Hematopoietic multipotent progenitor cell treated with erythropoietin and hydrocortisone succinate and interleukin-3 and kit ligand, for 6 days (in vitro differentiated cells): ENCODE measurements around the gene NIT1.

Source experiments
- DNase-seq: peaks from one replicate; pipeline ENCODE4 v3.0.0-alpha.2; 2015

Gene NIT1, protein sequence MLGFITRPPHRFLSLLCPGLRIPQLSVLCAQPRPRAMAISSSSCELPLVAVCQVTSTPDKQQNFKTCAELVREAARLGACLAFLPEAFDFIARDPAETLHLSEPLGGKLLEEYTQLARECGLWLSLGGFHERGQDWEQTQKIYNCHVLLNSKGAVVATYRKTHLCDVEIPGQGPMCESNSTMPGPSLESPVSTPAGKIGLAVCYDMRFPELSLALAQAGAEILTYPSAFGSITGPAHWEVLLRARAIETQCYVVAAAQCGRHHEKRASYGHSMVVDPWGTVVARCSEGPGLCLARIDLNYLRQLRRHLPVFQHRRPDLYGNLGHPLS

DNA sequence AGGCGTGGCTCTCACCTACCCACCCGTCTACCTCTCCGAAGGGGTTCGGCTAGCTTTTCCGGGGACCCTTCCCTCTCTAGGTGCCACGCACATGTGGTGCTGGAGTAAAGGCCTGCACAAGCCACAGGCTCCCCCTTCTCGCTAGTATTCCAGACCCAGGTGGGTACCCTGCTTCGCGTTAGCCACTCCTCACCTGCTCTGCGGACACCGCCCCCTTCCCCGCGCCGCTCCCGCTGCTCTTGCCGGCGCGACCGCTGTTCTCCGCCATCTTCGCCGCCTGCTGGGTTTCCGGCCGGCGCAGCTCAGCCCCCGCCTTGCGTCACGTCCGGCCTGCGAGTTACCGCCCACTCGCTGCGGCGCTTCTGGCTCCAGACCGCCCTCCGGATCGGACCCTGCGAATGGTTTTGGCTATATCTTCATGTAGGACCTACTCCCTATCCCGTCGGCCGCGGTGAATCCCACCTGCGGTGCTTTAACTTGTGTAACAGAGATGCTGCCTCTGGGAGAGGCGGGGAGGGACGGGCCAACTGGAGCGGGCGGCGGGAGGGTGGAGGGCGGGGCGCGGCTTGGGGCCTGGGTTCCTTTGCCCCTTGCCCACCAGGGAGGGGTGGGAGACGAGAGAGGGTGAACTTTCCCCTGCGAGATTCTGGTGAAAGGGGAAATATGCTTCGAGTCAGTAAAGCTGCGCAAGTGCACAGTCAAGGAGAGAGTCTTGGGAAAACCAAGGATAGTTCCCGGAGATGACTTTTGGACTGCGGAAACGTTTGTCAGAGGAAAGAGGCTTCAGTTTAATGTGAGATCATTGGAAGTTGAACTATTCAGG, at the start of gene NIT1, which contains the start of gene PFDN2:
Gene NIT1 (plus strand): TSS at position 347 of the 823 bp plus-strand sequence. CDS start 72 bp downstream, at position 419.
Gene PFDN2 (minus strand): TSS at position 279 of the 823 bp plus-strand sequence. CDS start 11 bp downstream, at position 268.
- DNase-seq, result peak; percentile 91

DNA sequence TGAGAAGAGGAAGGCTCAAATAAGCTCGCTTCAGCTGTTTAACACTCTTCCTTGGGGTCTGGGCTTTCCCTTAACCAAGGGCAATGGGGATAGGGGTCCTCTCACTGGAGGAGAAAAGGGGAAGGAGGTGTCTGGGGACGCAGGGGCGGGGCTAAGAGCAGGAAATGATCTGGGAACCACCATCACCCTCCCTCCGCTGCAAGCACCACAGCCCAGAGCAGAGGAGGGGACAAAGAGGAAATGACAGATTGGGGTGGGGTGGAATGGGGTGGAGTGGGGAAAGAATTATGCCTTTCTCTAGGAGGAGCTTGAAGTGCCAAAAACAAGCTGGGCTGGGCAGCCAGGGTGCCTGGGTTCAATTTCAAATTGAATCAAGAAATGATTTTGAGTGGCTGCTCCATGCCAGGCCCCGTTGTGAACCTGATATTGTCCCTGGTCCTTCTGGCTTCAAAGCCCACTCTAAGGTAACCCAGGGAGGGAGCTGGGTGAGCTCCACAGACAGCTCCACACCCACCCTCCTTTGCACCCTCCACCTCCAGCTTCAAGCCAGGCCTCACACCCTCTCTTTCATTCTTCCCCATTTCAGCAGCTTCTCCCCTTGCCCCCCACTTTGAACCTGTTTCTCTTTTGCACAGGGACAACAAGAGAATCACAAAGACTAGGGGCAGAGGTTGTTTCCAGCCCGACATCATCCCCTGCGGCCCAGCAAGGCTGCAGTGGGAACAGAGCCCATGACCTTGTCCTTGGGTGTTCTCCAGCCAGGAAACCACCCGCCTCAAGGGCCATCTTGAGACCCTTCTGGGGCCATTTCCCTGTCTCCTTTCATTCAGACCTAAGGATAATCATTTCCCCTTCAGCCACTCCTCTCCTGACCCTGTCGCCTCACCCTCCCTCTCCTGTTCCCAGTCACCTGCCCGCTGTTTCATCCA, 49.3 kb upstream of the NIT1 start:
- peak; percentile 90 for DNase-seq

DNA sequence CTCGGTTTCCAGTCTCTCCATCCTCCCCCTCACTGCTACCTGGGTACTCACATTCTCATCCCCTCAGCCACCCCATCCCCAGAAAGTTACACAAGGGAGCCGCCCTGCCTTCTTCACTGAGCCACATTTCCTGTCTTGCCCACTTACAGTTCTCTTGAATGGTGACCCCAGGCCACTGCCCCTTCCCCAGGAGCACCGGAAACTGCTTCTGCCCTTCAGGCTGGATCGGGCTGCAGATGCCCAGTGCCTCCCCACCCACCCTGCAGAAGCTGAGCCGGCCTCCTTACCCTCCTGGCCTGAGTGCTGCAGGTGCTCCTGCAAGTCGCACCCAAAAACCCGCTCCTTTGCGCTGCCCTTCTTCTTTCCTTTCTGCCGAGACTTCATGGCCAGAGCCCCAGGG, 48.7 kb upstream of the NIT1 start:
- DNase-seq, result no peak

DNA sequence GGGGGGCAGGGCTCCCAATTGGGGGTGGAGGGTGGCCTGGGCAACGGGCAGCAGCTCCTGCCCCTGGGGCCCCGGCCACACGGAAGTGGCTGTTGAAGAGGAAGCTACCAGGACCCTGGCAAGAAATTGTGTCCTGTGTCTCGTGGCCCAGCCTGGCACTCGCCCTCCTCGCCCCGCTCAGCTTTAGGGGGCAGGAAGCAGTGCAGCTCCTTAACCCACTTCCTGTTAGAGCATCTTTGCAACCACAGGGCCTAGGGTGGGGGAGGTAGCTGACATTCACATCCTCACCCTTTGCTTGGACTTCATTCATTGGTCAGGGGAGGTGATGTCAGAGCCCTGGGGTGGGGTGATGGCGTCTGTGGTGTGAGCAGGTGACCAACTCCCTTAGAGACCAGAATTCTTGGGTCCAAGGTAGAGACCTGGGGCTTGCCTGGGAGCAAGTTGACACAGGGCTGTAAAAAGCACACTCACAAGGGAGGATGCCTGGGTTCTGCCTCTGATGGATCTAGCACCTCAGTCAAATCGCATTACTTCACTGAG, 48.1 kb upstream of the NIT1 start, which contains the start of gene ARHGAP30:
Gene ARHGAP30 (minus strand): TSS at position 161 of the 540 bp plus-strand sequence. CDS start 267 bp downstream, outside the sequence.
- DNase-seq, result peak; percentile 89

DNA sequence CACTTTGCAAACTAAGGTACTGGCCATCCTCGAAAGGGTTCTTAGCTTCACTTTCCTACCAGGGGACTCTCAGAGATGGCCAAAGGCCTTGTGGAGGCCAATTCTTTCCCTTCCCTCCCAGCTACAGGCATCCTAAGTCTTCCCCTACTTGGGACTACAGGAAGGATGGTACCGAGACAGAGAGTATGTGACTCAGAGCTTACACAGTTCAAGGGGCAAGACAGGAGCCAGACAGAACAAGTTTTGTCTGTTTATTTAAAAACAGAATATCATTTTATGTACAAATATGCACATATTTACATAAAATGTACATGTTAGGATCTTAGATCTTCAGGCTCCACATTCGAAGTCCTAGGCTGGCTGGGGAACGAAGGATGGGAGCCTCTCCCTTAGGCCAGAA, 47.1 kb upstream of the NIT1 start:
- DNase-seq, result no peak

DNA sequence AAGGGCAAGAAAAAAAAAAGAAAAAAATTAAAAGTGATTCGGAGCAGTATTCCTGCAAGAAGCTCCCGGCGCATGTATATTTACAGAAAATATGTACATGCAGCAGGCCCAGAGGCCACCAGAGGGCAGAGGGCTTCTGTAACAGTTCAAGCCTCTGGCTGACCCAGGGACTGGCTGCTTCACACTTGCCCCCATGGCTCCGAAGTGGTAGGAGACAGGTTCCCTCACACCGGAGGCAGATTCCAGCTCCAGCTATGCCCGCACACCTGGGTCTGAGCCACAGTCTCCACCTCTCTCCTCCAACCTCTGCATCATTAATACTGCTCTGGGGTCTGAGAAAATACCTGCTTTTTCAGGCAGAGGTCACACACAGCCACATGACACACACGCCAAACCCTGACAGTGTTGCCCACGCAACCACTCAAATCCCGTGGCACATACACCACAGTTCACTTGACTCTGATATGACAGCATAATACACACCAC, 46.0 kb upstream of the NIT1 start:
- peak; percentile 86 for DNase-seq

DNA sequence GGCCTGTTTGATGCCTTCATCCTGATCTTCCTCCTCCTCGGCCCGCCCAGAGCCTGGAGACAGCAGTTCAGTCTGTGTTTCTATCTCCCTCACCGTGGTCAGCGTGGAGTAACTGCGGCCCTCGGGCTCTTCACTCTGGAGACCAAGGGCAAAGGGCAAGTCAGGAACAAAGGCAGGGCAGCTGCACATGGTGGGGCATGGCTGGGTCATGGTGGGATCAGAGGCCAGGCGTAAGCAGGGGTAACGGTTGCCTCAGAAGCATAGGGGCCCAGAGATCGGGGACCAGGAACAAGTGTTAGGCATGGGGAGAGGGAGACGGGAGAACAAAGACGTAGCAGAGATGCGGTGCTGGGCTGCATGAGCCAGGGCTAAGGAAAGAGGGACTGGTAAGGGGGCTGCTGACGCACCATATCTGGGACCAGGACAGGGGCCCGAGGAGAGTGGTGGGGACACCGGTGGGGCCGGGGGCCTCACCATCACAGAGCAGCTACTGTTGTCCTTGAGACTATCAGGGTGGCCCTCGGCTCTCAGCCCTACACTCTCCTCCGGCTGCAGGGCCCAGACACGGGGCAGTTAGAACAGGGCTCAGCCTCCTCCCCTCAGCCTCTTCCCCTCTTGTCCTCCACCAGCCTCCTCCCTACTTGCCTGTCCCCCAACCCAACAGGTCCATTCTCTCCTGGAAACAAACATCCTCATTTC, 45.0 kb upstream of the NIT1 start:
- no peak for DNase-seq

DNA sequence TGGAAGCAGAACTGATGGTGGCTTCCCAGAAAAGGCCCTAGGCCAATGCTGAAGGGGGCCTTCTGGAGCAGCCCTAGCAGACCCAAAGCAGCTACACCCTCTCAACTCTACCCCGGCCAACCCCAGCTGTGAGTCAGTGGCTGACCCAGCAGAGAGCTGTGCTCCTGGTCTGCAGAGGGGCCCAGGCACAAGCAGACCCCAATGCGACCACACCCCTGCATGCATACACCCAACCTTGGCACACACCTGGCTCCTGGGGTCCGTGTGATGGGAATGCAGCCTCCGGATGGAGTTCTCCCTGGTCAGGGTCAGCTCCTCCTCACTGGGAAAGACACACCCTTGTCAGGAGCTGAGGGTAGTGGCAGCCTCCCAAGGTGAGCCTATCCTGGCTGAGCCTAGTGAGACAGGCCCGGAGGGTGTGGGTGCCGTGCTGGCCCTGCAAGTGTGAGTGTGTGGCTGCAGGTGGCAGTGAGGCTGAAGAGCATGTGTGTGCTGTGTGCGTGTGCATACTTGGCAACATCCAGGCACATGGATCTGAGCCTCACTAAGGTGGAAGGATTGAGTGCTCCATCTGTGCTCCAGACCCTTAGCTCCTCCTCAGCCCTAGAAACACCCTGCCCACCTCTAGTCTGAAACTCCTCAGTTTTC, 44.3 kb upstream of the NIT1 start:
- DNase-seq, result no peak

DNA sequence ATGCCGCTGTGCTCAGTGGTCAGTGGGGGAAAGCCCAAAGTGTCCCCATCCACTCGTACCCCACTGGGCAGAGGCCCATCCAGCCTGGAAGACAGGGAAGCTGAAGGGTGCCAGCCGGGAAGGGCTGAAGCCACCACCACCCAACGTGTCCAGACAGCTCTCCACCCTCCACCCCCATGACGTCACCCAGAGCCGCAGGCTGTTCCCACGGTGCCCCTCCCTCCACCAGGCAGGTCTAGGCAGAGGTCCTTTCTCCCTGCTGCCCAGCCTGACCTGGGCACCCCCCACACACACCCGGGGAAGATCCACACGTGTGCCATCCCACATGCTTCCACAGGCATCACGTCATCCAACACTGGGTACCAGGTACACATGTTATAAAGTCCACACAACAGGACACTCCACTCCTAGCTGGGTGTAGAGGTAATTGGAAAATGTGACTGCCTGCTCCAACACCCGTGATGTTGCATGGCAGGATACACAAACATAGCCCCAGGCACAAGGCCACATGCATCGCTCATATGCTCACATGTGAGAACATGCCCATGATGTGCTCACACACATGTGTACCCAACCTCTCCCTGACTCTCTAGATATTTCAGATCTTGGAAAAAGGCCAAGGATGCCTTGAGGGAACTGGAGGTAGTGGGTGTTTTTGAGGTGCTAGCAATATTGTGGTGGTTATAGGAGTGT, 43.1 kb upstream of the NIT1 start:
- DNase-seq, result no peak

DNA sequence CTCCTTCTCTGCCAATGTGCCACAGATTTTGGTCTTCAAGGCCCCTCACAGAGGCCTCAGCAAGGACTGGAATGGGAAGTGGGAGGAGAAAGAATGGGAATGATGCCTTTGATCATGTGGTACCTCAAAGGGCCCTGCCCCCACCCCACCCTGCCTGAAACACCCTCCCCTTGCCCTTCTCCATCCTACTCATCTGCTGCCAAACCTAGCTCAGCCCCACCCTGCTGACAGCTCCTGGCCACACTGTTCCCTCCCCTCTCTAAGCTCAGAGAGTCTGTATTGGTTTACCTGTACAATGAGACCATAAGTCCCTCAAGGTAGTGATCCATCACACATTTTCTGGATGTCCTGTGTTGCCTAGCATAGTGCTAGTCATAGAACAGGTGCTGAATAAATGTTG, 41.5 kb upstream of the NIT1 start:
- no peak for DNase-seq

DNA sequence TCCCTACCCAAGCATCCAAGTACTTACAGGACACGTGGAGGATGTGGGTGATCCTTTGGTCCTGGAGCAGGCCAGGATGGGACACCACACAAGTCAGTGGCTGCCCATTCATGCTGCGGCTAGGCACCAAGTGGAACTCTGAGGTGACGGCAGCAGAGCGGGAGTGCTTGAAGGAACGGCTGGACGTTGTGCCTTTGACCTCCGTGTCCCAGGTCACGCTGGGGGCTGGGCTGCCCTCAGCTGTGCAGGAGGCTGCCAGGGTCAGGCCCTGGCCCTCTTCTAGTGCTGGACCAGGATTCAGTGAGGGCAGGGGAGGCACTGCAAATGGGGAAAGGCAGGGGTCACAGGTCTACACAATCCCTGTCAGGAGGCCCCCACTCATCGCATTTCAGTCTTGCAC, 40.5 kb upstream of the NIT1 start:
- DNase-seq, result no peak

DNA sequence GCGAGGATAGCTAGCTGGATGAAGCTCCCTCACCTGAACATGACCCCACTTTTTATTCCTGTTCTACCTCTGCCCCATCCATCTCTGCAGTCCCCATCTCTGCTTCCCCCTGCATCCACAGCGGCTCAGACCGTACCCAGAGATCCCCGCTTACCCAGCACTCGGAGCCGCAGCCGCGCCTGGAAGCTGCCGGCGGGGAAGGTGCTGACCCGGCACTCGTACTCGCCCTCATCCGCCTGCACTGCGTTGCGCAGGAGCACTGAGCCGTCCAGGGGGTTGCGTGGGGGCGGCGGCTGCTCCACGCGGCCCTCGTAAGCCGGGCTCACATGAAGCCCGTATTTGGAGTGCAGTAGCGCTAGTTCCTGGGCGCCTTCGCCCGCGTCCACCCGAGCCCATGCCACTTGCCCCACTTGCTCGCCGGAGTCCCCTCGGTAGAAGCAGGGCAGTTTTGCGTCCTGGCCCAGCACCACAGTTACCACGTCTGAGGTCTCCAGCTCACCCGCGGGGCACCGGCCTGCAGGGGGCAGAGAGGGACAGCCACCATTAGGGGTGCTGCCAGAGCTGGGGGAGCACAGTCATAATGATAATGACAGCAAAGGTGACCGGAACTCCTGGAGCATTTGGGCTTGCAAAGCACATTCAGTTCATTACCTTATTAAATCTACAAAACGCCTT, 38.3 kb upstream of the NIT1 start:
- no peak for DNase-seq

DNA sequence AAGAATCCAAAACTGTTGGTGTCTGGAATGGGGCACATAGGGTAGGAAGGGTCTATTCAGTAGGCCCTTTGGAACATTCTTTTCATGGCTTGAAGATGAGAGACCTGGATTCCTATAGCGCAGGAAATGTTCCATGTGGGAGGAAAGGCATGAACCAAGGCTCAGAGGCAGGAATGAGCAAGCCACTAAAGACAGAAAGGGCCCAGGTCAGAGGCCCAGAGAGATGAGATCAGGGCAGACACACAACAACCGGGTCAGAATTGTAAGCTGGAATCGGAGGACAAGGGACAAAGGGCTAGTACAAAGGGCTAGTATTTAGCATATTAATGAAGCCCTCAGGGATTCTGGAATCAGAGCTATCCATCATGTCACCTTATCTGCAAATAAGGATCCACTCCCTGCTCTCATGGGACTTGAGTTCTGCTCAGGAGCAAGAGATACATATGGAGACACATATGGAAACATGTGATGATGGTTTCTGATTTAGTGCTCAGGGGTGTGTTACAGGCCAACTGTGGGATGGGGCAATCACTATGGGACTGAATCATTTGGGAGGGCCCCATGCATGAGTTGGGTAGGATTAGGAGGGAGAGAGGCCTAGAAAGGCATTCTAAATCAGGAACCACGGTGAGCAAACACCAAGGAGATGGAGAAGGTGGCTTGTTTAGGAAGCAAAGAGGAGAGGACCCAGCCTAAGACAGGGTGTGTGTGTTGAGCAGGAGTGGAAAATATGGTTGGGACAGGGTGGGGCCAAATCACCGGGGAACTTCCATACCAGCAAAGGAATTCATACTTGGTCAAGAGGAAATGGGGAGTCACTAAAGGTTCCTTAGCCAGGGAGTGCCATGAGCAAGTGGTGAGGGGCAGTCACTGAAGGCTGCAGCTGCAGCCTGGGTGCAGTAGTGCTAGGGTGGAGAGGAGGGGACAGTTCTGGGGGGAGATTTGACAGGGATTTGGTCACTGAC, 37.2 kb upstream of the NIT1 start:
- no peak for DNase-seq

DNA sequence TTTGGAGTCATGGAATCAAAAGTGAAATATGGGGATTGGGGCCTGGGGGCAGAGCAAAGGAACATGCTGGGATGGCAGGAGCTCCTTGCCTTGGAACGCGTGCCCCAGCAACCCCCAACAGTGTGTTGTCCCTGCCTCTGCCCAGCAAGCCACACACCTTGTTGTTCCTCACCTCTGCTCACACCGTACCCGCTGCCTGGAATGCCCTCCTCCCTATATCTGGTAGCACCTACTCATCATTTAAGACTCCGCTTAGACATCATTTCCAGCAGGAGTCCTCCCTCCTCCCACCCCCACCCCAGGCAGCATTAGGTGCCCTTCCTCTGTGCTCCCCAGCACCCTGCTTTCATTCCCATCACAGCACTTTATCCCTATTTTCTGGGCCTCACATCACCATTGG, 36.4 kb upstream of the NIT1 start:
- DNase-seq, result no peak

DNA sequence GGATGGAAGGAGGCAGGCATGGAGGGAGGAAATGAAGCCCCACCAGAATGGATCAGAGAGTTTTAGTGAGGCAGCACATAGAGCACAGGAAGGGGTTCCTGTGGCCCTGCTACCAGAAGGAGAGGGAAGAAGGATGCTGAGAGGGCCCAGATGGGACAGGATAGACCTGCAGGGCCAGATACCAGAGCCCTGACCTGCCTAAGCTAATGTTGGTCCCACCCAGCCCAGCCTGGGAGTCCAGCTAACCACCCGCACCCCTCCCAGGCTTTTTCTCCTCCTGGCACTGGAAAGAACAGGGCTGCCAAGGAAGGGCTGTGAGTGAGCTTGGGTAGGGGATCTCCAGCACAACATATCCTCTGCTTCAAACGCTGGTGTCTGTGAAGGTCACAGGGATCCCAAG, 35.4 kb upstream of the NIT1 start:
- DNase-seq, result no peak

DNA sequence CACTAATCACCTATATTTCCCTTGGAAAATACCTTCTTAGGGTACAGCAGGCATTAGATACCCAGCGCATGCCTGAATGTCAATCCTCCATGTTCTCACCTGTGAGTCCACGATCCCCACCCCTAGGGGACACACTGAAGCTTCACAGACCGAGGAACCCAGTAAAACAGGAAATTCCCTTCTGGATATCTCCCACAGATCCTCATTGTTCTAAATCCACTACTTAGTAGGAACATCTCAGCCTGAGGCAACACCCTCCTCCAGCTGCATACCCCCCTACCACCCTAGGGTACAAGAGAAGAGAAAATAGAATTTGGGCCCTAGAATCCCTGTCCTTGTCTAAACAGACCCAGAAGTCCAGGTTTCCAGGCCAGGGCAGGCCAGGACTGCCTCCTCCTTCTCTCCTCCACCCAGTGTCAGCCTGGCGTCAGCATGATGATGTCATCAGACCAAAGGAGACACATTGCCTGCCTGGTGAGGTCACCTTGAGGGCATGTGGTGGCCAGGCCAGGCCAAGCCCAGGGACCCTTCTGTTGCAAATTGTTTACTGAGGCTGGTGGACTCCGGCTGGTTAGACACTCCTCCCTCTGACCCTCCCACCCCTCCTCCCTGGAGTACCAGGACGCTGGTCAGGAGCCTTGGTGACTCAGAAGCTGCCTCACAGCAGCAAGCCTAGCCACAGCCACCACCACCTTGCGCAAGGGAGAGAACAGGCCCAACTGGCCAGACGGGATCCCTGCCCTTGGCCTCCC, 34.7 kb upstream of the NIT1 start:
- peak; percentile 69 for DNase-seq

DNA sequence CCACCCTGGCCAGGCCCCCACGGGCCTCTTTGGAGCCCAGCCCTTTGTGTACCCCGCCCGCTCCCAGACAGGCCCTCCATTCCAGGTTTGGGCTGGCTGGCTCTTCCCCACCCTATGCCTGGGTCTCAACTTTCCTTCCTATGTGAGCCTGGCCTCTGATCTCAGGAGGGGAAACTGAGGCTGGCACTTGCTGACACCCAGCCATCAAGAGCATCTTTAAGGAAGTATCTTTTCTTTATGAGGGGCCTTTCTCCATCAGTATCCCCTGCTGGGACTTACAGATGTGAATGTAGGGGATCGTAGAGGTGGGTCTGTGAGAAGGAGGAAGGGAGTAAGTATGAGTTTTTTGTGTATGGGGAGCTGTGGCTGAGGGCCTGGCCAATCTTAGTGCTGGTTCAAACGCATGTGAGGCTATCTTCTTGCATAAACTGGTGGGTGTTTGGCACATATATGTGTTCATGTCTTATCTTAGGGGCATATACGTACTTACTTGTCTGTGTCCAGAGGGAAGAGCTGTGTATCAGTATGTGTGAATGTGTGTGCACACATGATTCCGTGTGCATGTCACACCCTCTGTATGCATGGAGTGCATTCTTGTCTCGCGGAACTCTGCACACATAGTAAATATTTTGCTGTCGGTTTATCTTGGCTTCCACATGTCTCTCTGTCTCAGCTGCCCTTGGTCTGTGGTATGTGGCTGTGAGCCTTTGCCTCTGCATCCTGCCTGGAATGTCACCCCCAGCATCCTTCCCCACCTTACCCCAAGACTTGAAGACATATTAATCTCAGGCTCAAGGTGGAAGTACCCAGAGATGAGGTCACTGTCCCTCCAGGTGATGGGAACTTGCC, 33.9 kb upstream of the NIT1 start:
- DNase-seq, result no peak
